H1 (cell line): ENCODE data around the gene TBX18. TPM values are rescaled to one million over a fixed set of nuclear protein-coding genes. Genes with fewer than 3 reads are reported as not detected.

ENCODE experiments used
- CHD2 ChIP-seq: IDR thresholded peaks from 2 replicates; pipeline ENCODE4 v1.6.1; 2012; ENCODE audit warnings: low read length, improper control_type of control experiment
- CTCF ChIP-seq, 3 experiments: IDR thresholded peaks; 1 replicate in 2 of 3; 2 replicates in 1 of 3; pipeline versions ENCODE4 v1.5.1 to v1.6.1; 2011; ENCODE audit warnings: low read length in 3 of 3, mild to moderate bottlenecking in 3 of 3, inconsistent platforms in 2 of 3, low read depth in 1 of 3, moderate library complexity in 1 of 3; ENCODE audit not compliant: insufficient read depth in 1 of 3; ENCODE audit errors: control extremely low read depth in 1 of 3
- SP1 ChIP-seq: IDR thresholded peaks from 2 replicates; pipeline ENCODE4 v1.6.1; 2011; ENCODE audit warnings: low read depth, low read length
- SRF ChIP-seq: IDR thresholded peaks from 2 replicates; pipeline ENCODE4 v1.6.1; 2011; ENCODE audit warnings: mild to moderate bottlenecking, low read depth, low read length, moderate library complexity
- polyA plus RNA-seq, 7 experiments: library from polyadenylated mRNA; depleted of rRNA in 3 of 7; stranded (reverse) in 5 of 7; unstranded in 2 of 7; fragments of >200 nt in 5 of 7; fragments of 200-250 nt in 2 of 7; gene quantifications; 1 replicate in 5 of 7; 2 replicates in 1 of 7; 4 replicates in 1 of 7; pipeline versions ENCODE4 v1.2.1 to v1.2.3, GENCODE V29; 2011 to 2013; ENCODE audit warnings: missing spikeins in 2 of 7, mixed read lengths in 2 of 7
- total RNA-seq: library from RNA; stranded (reverse); fragmentation: NEBNext Ultra II Directional; extraction: Animal tissue kit (Norgen Biotek cat#: 25700); gene quantifications from 2 replicates; pipeline ENCODE4 v1.2.1, GENCODE V29; 2021

TBX18 gene
- total and polyA plus RNA-seq, 2 of the 8 experiments (the other 6 are each of a cell fraction or from before 2014, with no cell fraction given) = 0.02 TPM; not detected in 1

DNA sequence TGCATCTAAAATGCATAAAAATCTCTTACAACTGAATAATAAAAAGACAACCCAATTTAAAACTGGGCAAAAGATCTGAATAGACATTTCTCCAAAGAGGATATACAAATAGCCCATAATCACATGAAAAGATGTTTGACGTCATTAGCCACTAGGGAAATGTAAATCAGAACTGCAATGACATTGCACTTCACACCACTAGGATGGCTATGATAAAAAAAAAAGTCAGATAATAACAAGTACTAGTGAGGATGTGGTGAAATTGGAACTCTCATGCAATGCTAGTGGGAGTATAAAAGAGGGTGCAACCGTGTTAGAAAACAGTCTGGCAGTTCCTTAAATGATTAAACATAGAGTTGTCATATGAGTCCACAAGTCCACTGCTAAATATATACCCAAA lies 24.3 kb upstream of the TBX18 start (continued):
- no peak for TF ChIP-seq CTCF (IDR thresholded peaks at IDR 0.05; ENCODE audit: control extremely low read depth in 1 of 3, insufficient read depth in 1 of 3, low read depth in 1 of 3, low read length in 3 of 3)
- no peak for TF ChIP-seq SRF
- TF ChIP-seq SP1 = no peak
- TF ChIP-seq CHD2 = no peak
- TF ChIP-seq, all 59 proteins: peak for 0
